Measurements from ENCODE around the gene ZNF653.

DNA sequence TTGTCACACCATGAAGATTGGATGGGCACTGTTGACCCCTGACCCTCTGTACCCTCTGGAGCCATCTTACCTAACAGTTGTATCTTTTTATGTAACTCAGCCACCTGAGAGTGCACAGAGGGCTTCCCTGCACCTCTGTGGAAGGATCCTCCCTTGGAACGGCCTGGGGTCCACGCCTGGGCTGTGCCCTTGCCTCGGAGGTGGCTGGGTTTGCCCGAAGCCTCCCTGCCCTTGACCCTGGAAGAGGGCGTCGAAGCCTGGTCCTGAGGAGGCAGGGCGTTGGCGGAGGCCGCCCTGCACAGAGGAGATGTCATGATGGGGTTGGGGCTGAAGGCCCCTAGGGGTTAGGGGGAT is 71.0 kb downstream of the ZNF653 start:
- TF ChIP-seq, protein P1, sequence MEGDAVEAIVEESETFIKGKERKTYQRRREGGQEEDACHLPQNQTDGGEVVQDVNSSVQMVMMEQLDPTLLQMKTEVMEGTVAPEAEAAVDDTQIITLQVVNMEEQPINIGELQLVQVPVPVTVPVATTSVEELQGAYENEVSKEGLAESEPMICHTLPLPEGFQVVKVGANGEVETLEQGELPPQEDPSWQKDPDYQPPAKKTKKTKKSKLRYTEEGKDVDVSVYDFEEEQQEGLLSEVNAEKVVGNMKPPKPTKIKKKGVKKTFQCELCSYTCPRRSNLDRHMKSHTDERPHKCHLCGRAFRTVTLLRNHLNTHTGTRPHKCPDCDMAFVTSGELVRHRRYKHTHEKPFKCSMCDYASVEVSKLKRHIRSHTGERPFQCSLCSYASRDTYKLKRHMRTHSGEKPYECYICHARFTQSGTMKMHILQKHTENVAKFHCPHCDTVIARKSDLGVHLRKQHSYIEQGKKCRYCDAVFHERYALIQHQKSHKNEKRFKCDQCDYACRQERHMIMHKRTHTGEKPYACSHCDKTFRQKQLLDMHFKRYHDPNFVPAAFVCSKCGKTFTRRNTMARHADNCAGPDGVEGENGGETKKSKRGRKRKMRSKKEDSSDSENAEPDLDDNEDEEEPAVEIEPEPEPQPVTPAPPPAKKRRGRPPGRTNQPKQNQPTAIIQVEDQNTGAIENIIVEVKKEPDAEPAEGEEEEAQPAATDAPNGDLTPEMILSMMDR (IDR thresholded peaks at IDR 0.05) = no peak
- no peak for TF ChIP-seq EZH2 (IDR thresholded peaks at IDR 0.05; ENCODE audit: borderline replicate concordance, insufficient read depth, low read depth, low read length, poor library complexity, severe bottlenecking)
